ENCODE measurements around the gene GPA33. TPM values are rescaled to one million over a fixed set of nuclear protein-coding genes. Genes with fewer than 3 reads are reported as not detected.

Gene GPA33
- total and polyA plus RNA-seq, 8 donors: 0.11 to 0.55 (median 0.27) TPM; not detected in 2

DNA sequence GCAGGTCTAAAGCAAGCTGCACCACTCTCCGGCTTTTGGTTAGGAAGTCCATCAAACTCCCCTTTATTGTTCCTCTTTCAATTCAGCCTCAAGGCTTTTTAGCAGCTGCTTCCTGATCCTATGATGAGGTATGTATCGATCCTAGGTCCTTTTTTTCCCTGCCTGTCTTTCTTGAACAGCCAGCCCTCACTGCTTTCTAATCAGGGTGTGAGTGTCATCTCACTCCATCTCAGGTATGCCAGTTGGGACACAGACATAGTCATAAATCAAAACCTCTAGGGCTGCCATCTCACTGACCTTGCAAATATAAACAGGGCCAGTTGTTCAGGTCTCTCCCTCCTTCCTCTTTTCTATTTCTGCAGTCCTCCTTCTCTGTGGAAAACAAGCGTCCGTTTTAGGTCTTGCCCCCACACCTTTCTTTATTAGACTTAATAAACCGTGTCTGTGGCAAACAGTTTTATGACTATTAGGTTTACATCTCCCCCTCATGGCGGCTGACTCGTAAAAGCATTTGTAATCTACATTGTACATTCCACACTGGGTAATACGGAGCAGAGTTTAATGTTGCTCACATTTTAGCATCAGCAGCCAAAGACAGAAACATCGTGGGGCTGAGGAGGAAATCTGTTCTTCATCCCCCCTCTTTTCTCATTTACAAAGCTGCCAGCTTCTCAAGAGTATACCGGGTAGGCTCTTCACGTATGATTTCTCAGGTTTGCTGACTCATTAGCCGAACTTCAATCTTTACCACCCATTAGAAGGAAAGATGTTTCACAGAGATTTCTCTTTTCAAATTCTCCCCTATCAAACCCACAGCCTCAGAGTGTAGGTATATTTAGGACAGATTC, 15.3 kb upstream of the GPA33 start:
- intact Hi-C loops (cut with DNase I): no loop called here
- TF ChIP-seq, protein P1, sequence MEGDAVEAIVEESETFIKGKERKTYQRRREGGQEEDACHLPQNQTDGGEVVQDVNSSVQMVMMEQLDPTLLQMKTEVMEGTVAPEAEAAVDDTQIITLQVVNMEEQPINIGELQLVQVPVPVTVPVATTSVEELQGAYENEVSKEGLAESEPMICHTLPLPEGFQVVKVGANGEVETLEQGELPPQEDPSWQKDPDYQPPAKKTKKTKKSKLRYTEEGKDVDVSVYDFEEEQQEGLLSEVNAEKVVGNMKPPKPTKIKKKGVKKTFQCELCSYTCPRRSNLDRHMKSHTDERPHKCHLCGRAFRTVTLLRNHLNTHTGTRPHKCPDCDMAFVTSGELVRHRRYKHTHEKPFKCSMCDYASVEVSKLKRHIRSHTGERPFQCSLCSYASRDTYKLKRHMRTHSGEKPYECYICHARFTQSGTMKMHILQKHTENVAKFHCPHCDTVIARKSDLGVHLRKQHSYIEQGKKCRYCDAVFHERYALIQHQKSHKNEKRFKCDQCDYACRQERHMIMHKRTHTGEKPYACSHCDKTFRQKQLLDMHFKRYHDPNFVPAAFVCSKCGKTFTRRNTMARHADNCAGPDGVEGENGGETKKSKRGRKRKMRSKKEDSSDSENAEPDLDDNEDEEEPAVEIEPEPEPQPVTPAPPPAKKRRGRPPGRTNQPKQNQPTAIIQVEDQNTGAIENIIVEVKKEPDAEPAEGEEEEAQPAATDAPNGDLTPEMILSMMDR (IDR thresholded peaks at IDR 0.05): no peak
- ATAC-seq (no peak), DNase-seq (no peak)
- no peaks in the 10 kb centered on the region for H3K9me3 ChIP-seq
- no peak overlapping the region for H3K27ac ChIP-seq
- no peak overlapping the region for H3K4me3 ChIP-seq
- no peaks in the 10 kb centered on the region for H3K4me1 ChIP-seq
- H3K36me3 ChIP-seq: no peaks in the 10 kb centered on the region
- no peaks in the 10 kb centered on the region for H3K27me3 ChIP-seq

DNA sequence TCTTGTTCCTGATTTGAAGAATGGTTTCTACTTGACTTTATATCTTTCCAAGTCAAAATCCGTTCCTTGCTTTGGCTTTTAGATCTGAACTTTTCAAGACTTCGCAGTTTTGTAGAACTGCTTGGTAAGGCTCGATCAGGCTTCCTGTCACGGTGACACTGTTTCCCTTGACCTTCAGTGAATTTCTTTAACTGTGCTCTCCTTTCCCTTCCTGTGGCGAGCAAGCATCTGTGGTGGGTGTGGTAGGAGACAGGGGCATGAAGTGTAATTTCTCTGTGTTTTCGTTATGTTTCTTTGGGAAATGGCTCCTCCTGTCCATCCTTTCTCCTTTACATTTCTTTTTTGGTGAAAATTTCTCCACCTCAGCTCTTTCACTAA, 14.1 kb upstream of the GPA33 start:
- no peak overlapping the region for H3K27ac ChIP-seq
- no peak overlapping the region for H3K4me3 ChIP-seq
- no peaks in the 10 kb centered on the region for H3K4me1 ChIP-seq
- no peak for DNase-seq
- ATAC-seq: no peak
- peaks cover 0 to 11% of the 10 kb centered on the region in 2 donors for H3K27me3 ChIP-seq
- TF ChIP-seq, protein P1 (IDR thresholded peaks at IDR 0.05): no peak
- intact Hi-C loops (cut with DNase I): no loop called here
- no peaks in the 10 kb centered on the region for H3K36me3 ChIP-seq
- H3K9me3 ChIP-seq: no peaks in the 10 kb centered on the region

DNA sequence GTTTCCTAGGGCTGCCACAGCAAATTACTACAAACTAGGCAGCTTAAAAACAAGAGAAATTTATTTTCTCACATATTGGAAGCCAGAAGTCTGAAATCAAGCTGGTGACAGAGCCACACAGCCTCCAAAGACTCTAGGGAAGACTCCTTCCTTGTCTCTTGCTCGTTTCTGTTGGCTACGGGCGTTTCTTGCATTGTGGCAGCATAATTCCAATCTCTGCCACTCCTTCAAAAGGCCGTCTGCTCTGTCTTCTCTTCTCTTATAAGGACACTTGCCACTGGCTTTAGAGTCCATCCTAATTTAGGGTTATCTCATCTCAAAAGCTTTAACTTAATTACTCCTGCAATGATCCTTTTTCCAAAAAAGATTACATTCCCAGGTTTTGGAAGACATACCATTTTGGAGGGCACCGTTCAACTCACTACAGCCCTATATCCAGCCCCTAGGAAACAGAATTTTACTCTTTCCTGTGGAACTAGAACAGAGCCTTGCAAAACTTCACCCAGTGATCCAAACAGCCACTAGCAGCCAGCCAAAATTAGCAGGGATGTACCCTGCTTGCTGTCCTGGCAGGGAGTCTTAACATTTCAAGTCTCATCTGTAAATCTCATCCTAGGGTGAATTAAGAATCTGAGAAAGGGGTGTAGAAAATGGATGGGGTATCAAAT, 12.9 kb upstream of the GPA33 start:
- Histone ChIP-seq H3K27ac (no peak overlapping the region), H3K9me3 (no peaks in the 10 kb centered on the region), H3K27me3 (peaks cover 0 to 11% of the 10 kb centered on the region in 2 donors), H3K4me3 (no peak overlapping the region), H3K4me1 (no peaks in the 10 kb centered on the region), H3K36me3 (no peaks in the 10 kb centered on the region)
- no peak for DNase-seq
- TF ChIP-seq, protein P1 (IDR thresholded peaks at IDR 0.05): no peak
- no peak for ATAC-seq
- intact Hi-C loops (cut with DNase I): no loop called here

DNA sequence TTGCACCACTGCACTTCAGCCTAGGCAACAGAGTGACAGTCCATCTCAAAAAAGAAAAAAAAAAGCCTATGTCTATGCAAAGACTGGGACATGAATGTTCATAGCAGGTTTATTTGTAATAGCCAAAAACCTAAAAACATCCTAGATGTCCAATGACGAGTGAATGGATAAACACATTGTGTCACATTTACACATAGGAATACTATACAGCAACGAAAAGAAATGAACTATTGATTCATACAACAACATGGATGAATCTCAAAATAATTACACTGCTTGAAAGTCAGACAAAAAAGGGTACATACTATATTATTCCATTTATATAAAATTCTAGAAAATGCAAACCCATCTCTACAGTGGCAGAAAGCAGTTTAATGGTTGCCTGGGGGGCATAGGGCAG, 11.6 kb upstream of the GPA33 start:
- no peak overlapping the region for H3K4me3 ChIP-seq
- ATAC-seq: no peak

DNA sequence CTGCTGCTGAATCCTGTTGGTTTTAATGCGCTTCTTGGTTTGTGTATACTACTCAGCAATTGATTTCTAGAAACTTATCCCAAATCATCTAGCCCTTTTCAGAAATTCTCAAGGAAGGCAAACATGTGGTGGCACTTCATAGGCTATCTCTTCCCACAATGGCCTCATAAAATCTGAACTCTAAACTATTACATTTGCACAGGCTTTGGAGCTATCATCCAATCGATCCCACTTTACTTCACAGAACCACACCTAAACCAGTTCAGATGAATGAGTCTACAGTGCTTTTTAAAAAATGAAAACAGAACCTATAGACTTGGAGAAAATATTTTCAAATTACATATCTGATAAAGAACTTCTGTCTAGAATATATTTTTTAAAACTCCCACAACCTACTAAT, 10.6 kb upstream of the GPA33 start:
- TF ChIP-seq, protein P1 (IDR thresholded peaks at IDR 0.05): no peak
- no peak overlapping the region for H3K4me3 ChIP-seq

More for the DNA sequence above, 11.6 kb upstream of the GPA33 start:
- Histone ChIP-seq H3K9me3 (no peaks in the 10 kb centered on the region), H3K27ac (no peak overlapping the region), H3K27me3 (peaks cover 0 to 11% of the 10 kb centered on the region in 2 donors), H3K36me3 (no peaks in the 10 kb centered on the region), H3K4me1 (no peaks in the 10 kb centered on the region)
- TF ChIP-seq, protein P1 (IDR thresholded peaks at IDR 0.05): no peak
- DNase-seq: no peak
- intact Hi-C loops (cut with DNase I): no loop called here

More for the DNA sequence above, 10.6 kb upstream of the GPA33 start:
- ATAC-seq (no peak), DNase-seq (no peak)
- H3K27me3 ChIP-seq: peaks cover 0 to 11% of the 10 kb centered on the region in 2 donors
- H3K4me1 ChIP-seq: no peaks in the 10 kb centered on the region
- no peaks in the 10 kb centered on the region for H3K36me3 ChIP-seq
- no peak overlapping the region for H3K27ac ChIP-seq
- H3K9me3 ChIP-seq: no peaks in the 10 kb centered on the region
- intact Hi-C loops (cut with DNase I): no loop called here
